Measurements from ENCODE around the gene PINLYP. TPM values are rescaled to one million over a fixed set of nuclear protein-coding genes. Genes with fewer than 3 reads are reported as not detected.

The PINLYP gene
- total RNA-seq, 1 experiment from 2014 or later, result 2.8 TPM

Other genes with a start within 250 kb of the PINLYP start
- gene CD177, start 222.1 kb upstream of the PINLYP start, total RNA-seq (2014; rRNA removed; shearing (Covaris generic)), result not detected in 2 replicates
- gene TEX101, start 160.9 kb upstream of the PINLYP start, total RNA-seq (2014; rRNA removed; shearing (Covaris generic)), result not detected in 2 replicates
- 1.3 and 1.8 TPM in 2 replicates for gene LYPD3, start 110.2 kb upstream of the PINLYP start, total RNA-seq (2014; rRNA removed; shearing (Covaris generic))
- 12.1 and 12.8 TPM in 2 replicates for gene PHLDB3, start 71.1 kb upstream of the PINLYP start, total RNA-seq (2014; rRNA removed; shearing (Covaris generic))
- 232 and 297 TPM in 2 replicates for gene ETHE1, start 48.6 kb upstream of the PINLYP start, total RNA-seq (2014; rRNA removed; shearing (Covaris generic))
- gene ZNF575, start 42.6 kb upstream of the PINLYP start, total RNA-seq (2014; rRNA removed; shearing (Covaris generic)), result 0.20 TPM in 1 of 2 replicates, not detected in the other
- 36.7 and 42.7 TPM in 2 replicates for gene XRCC1, start 274 bp upstream of the PINLYP start, total RNA-seq (2014; rRNA removed; shearing (Covaris generic))
- 11.9 and 16.4 TPM in 2 replicates for gene IRGQ, start 20.3 kb downstream of the PINLYP start, total RNA-seq (2014; rRNA removed; shearing (Covaris generic))
- gene ZNF576, start 20.8 kb downstream of the PINLYP start, total RNA-seq (2014; rRNA removed; shearing (Covaris generic)), result 13.1 and 18.9 TPM in 2 replicates
- gene SRRM5, start 36.3 kb downstream of the PINLYP start, total RNA-seq (2014; rRNA removed; shearing (Covaris generic)), result 0.10 and 0.12 TPM in 2 replicates
- 49.5 and 62.6 TPM in 2 replicates for gene ZNF428, start 43.8 kb downstream of the PINLYP start, total RNA-seq (2014; rRNA removed; shearing (Covaris generic))
- 2.5 and 3.8 TPM in 2 replicates for gene CADM4, start 64.0 kb downstream of the PINLYP start, total RNA-seq (2014; rRNA removed; shearing (Covaris generic))
- 426 and 458 TPM in 2 replicates for gene PLAUR, start 94.4 kb downstream of the PINLYP start, total RNA-seq (2014; rRNA removed; shearing (Covaris generic))
- gene IRGC, start 140.3 kb downstream of the PINLYP start, total RNA-seq (2014; rRNA removed; shearing (Covaris generic)), result not detected in 2 replicates
- gene SMG9, start 179.2 kb downstream of the PINLYP start, total RNA-seq (2014; rRNA removed; shearing (Covaris generic)), result 17.0 and 39.3 TPM in 2 replicates
- 71.6 and 126 TPM in 2 replicates for gene KCNN4, start 205.2 kb downstream of the PINLYP start, total RNA-seq (2014; rRNA removed; shearing (Covaris generic))
- 0.24 and 0.59 TPM in 2 replicates for gene LYPD5, start 226.6 kb downstream of the PINLYP start, total RNA-seq (2014; rRNA removed; shearing (Covaris generic))

Data from RPMI7951 (cell line).